Lower leg skin (tissue), 4 donors: Measurements from ENCODE around the gene INF2. TPM values are rescaled to one million over a fixed set of nuclear protein-coding genes. Genes with fewer than 3 reads are reported as not detected.

ENCODE experiments used
- DNase-seq, 2 donors: peaks; one replicate each; pipeline ENCODE4 v3.0.0-alpha.2; 2019; ENCODE audit warnings: low spot score in 2 of 2
- H3K4me3 ChIP-seq: fragments of 200-600 bp; sonication (generic); 2 replicates; pipeline ENCODE4 v1.5.1; 2017; ENCODE audit warnings: mild to moderate bottlenecking, low read depth; ENCODE audit not compliant: poor library complexity, severe bottlenecking
- CTCF ChIP-seq, 3 donors: fragments of 450-650 bp; IDR thresholded peaks; one replicate each; pipeline ENCODE4 v1.5.1; 2016; ENCODE audit warnings: antibody characterized with exemption in 3 of 3, mild to moderate bottlenecking in 3 of 3, moderate library complexity in 2 of 3
- POLR2A ChIP-seq, 2 donors: fragments of 450-650 bp; IDR thresholded peaks; one replicate each; pipeline ENCODE4 v1.6.1; 2016 to 2017; ENCODE audit warnings: antibody characterized with exemption in 2 of 2, mild to moderate bottlenecking in 1 of 2, moderate library complexity in 1 of 2
- WGBS, 2 donors: methylation state at CpG; one replicate each; pipeline ENCODE4 v1.1.5; 2018; 5-methylcytosine and 5-hydroxymethylcytosine counted together
- intact Hi-C: fragments of 100-400 bp; cut with DNase I; formaldehyde crosslinking; loops from one replicate; pipeline ENCODE4 v1.15.0; 2023; ENCODE audit warnings: low total_unique reads
- total RNA-seq, 4 donors: library from RNA; depleted of rRNA; stranded (reverse); fragments of >200 nt; gene quantifications; one replicate each; pipeline ENCODE4 v1.1.0, GENCODE V29; 2016

Gene INF2
- total RNA-seq, 4 donors from 2014 or later: 63.8 to 121 (median 83.9) TPM

- intact Hi-C loops: no loop called here
- no peak for DNase-seq
- 93 to 96% methylated on average over 17 of the region's 17 CpGs for WGBS, 2 donors
- TF ChIP-seq POLR2A (IDR thresholded peaks at IDR 0.05) (no peak), CTCF (IDR thresholded peaks at IDR 0.05) (no peak)
- H3K4me3 ChIP-seq: no peak overlapping the region
Observed at GRCh38 chr14:104739026-104739425, 49.6 kb downstream of the INF2 start.

GRCh38 chr14:104739546-104740516 lies 50.4 kb downstream of the INF2 start:
- H3K4me3 ChIP-seq: no peak overlapping the region
- DNase-seq: no peak
- TF ChIP-seq CTCF (IDR thresholded peaks at IDR 0.05) (no peak), POLR2A (IDR thresholded peaks at IDR 0.05) (no peak)
- 88 to 89% methylated on average over 29 of the region's 29 CpGs for WGBS, 2 donors
- intact Hi-C loops: no loop called here

- intact Hi-C loops: no loop called here
- DNase-seq: no peak
- no peak for TF ChIP-seq POLR2A (IDR thresholded peaks at IDR 0.05)
- no peak for TF ChIP-seq CTCF (IDR thresholded peaks at IDR 0.05)
- WGBS, 2 donors: 88 to 93% methylated on average over 29 of the region's 29 CpGs
- no peak overlapping the region for H3K4me3 ChIP-seq
Observed at GRCh38 chr14:104741108-104741802, 51.8 kb downstream of the INF2 start.

GRCh38 chr14:104741803-104742251 lies 52.4 kb downstream of the INF2 start:
- WGBS, 2 donors: 94 to 96% methylated on average over 19 to 23 of the region's 23 CpGs
- H3K4me3 ChIP-seq: no peak overlapping the region
- DNase-seq: no peak
- intact Hi-C loops: no loop called here
- no peak for TF ChIP-seq POLR2A (IDR thresholded peaks at IDR 0.05)
- no peak for TF ChIP-seq CTCF (IDR thresholded peaks at IDR 0.05)

GRCh38 chr14:104742586-104743455 lies 53.4 kb downstream of the INF2 start:
- WGBS, 2 donors: 93 to 95% methylated on average over 26 to 30 of the region's 32 CpGs
- TF ChIP-seq CTCF (IDR thresholded peaks at IDR 0.05) (no peak), POLR2A (IDR thresholded peaks at IDR 0.05) (no peak)
- H3K4me3 ChIP-seq: no peak overlapping the region
- intact Hi-C loops: no loop called here
- DNase-seq: no peak
